ENCODE data around the gene EFL1.
"Not testable (repeated sequence)": the region's sequence is repeated elsewhere in the genome, so short reads cannot be mapped to it uniquely, and the experiment has no call there.

EFL1 gene

GRCh38 chr15:82196353-82196752 is 66.2 kb downstream of the EFL1 start:
- DNase-seq, result no peak

GRCh38 chr15:82195818-82196217 is 66.7 kb downstream of the EFL1 start:
- DNase-seq, result not testable (repeated sequence)

GRCh38 chr15:82194488-82194887 is 68.0 kb downstream of the EFL1 start:
- DNase-seq, result not testable (repeated sequence)

GRCh38 chr15:82193435-82193834 is 69.1 kb downstream of the EFL1 start:
- not testable (repeated sequence) for DNase-seq

GRCh38 chr15:82192394-82192793 is 70.1 kb downstream of the EFL1 start:
- DNase-seq, result not testable (repeated sequence)

- DNase-seq, result no peak
Measured at GRCh38 chr15:82186719-82187406, 75.7 kb downstream of the EFL1 start.

GRCh38 chr15:82186161-82186560 is 76.4 kb downstream of the EFL1 start:
- no peak for DNase-seq

GRCh38 chr15:82184776-82185175 is 77.8 kb downstream of the EFL1 start:
- DNase-seq, result no peak

- DNase-seq, result no peak
Measured at GRCh38 chr15:82184355-82184754, 78.2 kb downstream of the EFL1 start.

- DNase-seq, result no peak
Measured at GRCh38 chr15:82183121-82184031, 79.2 kb downstream of the EFL1 start.

- DNase-seq, result no peak
Measured at GRCh38 chr15:82181371-82181770, 81.2 kb downstream of the EFL1 start.

- no peak for DNase-seq
Measured at GRCh38 chr15:82178061-82178460, 84.5 kb downstream of the EFL1 start.

- no peak for DNase-seq
Measured at GRCh38 chr15:82177291-82178010, 85.1 kb downstream of the EFL1 start.

- DNase-seq, result no peak
Measured at GRCh38 chr15:82176542-82176941, 86.0 kb downstream of the EFL1 start.

- DNase-seq, result no peak
Measured at GRCh38 chr15:82174471-82175235, 87.9 kb downstream of the EFL1 start.

GRCh38 chr15:82173108-82173507 is 89.4 kb downstream of the EFL1 start:
- no peak for DNase-seq

GRCh38 chr15:82172506-82172905 is 90.0 kb downstream of the EFL1 start:
- DNase-seq, result no peak

- DNase-seq, result no peak
Measured at GRCh38 chr15:82168757-82169156, 93.8 kb downstream of the EFL1 start.

GRCh38 chr15:82168296-82168695 is 94.2 kb downstream of the EFL1 start:
- DNase-seq, result no peak

- no peak for DNase-seq
Measured at GRCh38 chr15:82165948-82166376, 96.6 kb downstream of the EFL1 start.

- no peak for DNase-seq
Measured at GRCh38 chr15:82159922-82160321, 102.6 kb downstream of the EFL1 start.

- DNase-seq, result no peak
Measured at GRCh38 chr15:82158811-82159210, 103.7 kb downstream of the EFL1 start.

Data from T-helper 2 cell (primary cell).